ENCODE results near the gene SUMO2.
A peak's percentile ranks its signal among the peaks of the same experiment; 100 is the strongest.

Gene SUMO2

DNA sequence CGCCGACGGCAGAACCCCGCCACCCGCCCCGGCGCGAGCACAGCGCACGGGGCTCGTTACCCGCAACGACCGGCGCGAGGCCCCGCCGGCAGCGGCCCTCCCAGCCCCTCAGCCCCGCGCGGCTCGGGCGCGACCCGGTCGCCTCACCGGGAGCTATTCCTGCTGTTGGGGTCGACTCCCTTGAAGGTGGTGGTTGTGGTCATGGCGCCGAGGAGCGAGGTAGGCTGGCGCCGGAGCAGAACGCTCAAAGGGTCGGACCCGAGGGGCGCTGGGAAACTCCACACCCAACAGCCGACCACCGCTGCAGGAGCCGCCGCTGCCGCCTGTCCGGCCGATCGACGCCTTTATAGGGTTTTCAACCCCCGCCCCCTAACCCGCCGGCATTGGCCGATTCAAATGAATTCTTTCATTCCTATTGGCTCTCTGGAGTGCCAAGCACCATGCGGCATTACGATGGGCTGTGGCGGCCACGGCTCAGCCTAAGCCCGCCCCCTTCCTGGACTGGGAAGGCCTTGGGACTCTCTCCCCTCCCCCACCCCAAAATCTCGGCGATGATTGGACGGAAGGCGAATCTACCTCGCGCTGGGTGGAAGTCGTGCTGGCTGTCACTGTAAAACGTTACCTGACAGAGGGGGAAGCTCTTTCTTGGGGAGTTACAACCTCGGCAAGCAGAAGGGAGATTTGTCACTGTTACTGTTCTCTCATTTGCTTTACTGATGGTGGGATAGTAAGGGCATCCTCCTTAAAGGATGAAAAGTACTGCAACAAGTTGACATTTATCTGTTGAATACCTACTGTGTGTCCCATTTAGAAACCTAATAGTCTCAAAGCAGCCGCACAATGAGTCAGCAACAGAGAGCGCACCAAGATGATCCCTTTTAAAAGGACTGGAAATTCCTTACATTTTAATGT lies 28.3 kb downstream of the SUMO2 start, which contains the start of gene JPT1 (continued):
- TF ChIP-seq, protein P1, sequence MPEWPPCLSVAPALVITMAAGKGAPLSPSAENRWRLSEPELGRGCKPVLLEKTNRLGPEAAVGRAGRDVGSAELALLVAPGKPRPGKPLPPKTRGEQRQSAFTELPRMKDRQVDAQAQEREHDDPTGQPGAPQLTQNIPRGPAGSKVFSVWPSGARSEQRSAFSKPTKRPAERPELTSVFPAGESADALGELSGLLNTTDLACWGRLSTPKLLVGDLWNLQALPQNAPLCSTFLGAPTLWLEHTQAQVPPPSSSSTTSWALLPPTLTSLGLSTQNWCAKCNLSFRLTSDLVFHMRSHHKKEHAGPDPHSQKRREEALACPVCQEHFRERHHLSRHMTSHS (tag by site-specific recombination; IDR thresholded peaks at IDR 0.05), result no peak
- TF ChIP-seq YY1 (tag by site-specific recombination; IDR thresholded peaks at IDR 0.05), result peak; percentile 70
- TF ChIP-seq ZNF391 (tag by site-specific recombination; IDR thresholded peaks at IDR 0.05; ENCODE audit: borderline replicate concordance, low read depth), result peak; percentile 52; the same call in 1 of the 2 replicates
- 0 out of 2 replicates have a peak, but pooled peaks have one; percentile 37 for TF ChIP-seq ZNF10 (tag by site-specific recombination; IDR thresholded peaks at IDR 0.05)
- no peak for TF ChIP-seq ZNF510 (tag by site-specific recombination; IDR thresholded peaks at IDR 0.05; ENCODE audit: insufficient replicate concordance)
- TF ChIP-seq, protein P2, sequence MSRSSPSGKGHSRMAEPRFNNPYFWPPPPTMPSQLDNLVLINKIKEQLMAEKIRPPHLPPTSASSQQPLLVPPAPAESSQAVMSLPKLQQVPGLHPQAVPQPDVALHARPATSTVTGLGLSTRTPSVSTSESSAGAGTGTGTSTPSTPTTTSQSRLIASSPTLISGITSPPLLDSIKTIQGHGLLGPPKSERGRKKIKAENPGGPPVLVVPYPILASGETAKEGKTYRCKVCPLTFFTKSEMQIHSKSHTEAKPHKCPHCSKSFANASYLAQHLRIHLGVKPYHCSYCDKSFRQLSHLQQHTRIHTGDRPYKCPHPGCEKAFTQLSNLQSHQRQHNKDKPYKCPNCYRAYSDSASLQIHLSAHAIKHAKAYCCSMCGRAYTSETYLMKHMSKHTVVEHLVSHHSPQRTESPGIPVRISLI (tag by site-specific recombination; IDR thresholded peaks at IDR 0.05), result no peak
- TF ChIP-seq, protein P3, sequence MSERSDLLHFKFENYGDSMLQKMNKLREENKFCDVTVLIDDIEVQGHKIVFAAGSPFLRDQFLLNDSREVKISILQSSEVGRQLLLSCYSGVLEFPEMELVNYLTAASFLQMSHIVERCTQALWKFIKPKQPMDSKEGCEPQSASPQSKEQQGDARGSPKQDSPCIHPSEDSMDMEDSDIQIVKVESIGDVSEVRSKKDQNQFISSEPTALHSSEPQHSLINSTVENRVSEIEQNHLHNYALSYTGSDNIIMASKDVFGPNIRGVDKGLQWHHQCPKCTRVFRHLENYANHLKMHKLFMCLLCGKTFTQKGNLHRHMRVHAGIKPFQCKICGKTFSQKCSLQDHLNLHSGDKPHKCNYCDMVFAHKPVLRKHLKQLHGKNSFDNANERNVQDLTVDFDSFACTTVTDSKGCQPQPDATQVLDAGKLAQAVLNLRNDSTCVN (tag by site-specific recombination; optimal IDR thresholded peaks at IDR 0.05), result peak; percentile 71
- peak; percentile 43; the same call in 1 of the 2 replicates for TF ChIP-seq ZEB2 (tag by site-specific recombination; IDR thresholded peaks at IDR 0.05)
- TF ChIP-seq BCL11B (tag by site-specific recombination; IDR thresholded peaks at IDR 0.05; ENCODE audit: low read depth), result peak; percentile 40; the same call in 1 of the 2 replicates
- TF ChIP-seq ZNF140 (tag by site-specific recombination; IDR thresholded peaks at IDR 0.05), result no peak
- TF ChIP-seq ZNF169 (tag by site-specific recombination; IDR thresholded peaks at IDR 0.05), result no peak
- 0 out of 2 replicates have a peak, but pooled peaks have one; percentile 24 for TF ChIP-seq ZNF146 (tag by site-specific recombination; IDR thresholded peaks at IDR 0.05)
- TF ChIP-seq, protein P4, sequence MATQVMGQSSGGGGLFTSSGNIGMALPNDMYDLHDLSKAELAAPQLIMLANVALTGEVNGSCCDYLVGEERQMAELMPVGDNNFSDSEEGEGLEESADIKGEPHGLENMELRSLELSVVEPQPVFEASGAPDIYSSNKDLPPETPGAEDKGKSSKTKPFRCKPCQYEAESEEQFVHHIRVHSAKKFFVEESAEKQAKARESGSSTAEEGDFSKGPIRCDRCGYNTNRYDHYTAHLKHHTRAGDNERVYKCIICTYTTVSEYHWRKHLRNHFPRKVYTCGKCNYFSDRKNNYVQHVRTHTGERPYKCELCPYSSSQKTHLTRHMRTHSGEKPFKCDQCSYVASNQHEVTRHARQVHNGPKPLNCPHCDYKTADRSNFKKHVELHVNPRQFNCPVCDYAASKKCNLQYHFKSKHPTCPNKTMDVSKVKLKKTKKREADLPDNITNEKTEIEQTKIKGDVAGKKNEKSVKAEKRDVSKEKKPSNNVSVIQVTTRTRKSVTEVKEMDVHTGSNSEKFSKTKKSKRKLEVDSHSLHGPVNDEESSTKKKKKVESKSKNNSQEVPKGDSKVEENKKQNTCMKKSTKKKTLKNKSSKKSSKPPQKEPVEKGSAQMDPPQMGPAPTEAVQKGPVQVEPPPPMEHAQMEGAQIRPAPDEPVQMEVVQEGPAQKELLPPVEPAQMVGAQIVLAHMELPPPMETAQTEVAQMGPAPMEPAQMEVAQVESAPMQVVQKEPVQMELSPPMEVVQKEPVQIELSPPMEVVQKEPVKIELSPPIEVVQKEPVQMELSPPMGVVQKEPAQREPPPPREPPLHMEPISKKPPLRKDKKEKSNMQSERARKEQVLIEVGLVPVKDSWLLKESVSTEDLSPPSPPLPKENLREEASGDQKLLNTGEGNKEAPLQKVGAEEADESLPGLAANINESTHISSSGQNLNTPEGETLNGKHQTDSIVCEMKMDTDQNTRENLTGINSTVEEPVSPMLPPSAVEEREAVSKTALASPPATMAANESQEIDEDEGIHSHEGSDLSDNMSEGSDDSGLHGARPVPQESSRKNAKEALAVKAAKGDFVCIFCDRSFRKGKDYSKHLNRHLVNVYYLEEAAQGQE (tag by site-specific recombination; IDR thresholded peaks at IDR 0.05), result no peak
- TF ChIP-seq ZNF701 (tag by site-specific recombination; IDR thresholded peaks at IDR 0.05), result no peak
- no peak for TF ChIP-seq ZNF473 (tag by site-specific recombination; IDR thresholded peaks at IDR 0.05)
- peak; percentile 66 for TF ChIP-seq ZBTB8A (tag by site-specific recombination; IDR thresholded peaks at IDR 0.05)
- TF ChIP-seq ZNF561 (tag by site-specific recombination; IDR thresholded peaks at IDR 0.05; ENCODE audit: borderline replicate concordance), result no peak
- no peak for TF ChIP-seq MEIS1 (CRISPR knock-in tag; IDR thresholded peaks at IDR 0.05; ENCODE audit: borderline replicate concordance)
- TF ChIP-seq ZNF426 (tag by site-specific recombination; IDR thresholded peaks at IDR 0.05), result no peak
- TF ChIP-seq YY2 (tag by site-specific recombination; IDR thresholded peaks at IDR 0.05), result 0 out of 2 replicates have a peak, but pooled peaks have one; percentile 13
- TF ChIP-seq ZNF202 (tag by site-specific recombination; IDR thresholded peaks at IDR 0.05; ENCODE audit: borderline replicate concordance), result no peak
- TF ChIP-seq ZNF311 (tag by site-specific recombination; IDR thresholded peaks at IDR 0.05; ENCODE audit: borderline replicate concordance), result no peak
- TF ChIP-seq ZNF596 (tag by site-specific recombination; IDR thresholded peaks at IDR 0.05), result 0 out of 2 replicates have a peak, but pooled peaks have one; percentile 8
- TF ChIP-seq BCL11A (tag by site-specific recombination; IDR thresholded peaks at IDR 0.05; ENCODE audit: low read depth), result no peak
- peak; percentile 68 for TF ChIP-seq ZNF600 (tag by site-specific recombination; IDR thresholded peaks at IDR 0.05)
- no peak; the same call in 1 of the 2 replicates for TF ChIP-seq KLF7 (tag by site-specific recombination; IDR thresholded peaks at IDR 0.05; ENCODE audit: borderline replicate concordance)
- TF ChIP-seq SCRT2 (tag by site-specific recombination; IDR thresholded peaks at IDR 0.05), result peak; percentile 96
- no peak for TF ChIP-seq ZSCAN16 (tag by site-specific recombination; IDR thresholded peaks at IDR 0.05)
- TF ChIP-seq, protein P5, sequence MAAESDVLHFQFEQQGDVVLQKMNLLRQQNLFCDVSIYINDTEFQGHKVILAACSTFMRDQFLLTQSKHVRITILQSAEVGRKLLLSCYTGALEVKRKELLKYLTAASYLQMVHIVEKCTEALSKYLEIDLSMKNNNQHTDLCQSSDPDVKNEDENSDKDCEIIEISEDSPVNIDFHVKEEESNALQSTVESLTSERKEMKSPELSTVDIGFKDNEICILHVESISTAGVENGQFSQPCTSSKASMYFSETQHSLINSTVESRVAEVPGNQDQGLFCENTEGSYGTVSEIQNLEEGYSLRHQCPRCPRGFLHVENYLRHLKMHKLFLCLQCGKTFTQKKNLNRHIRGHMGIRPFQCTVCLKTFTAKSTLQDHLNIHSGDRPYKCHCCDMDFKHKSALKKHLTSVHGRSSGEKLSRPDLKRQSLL (tag by site-specific recombination; IDR thresholded peaks at IDR 0.05), result peak; percentile 31; the same call in 1 of the 2 replicates
